ENCODE measurements around the gene SPDYE8.
"Not testable (repeated sequence)": the region's sequence is repeated elsewhere in the genome, so short reads cannot be mapped to it uniquely, and the experiment has no call there.

GRCh38 chr7:72976434-72976833 is 53.1 kb downstream of the SPDYE8 start:
- not testable (repeated sequence) for TF ChIP-seq CTCF (IDR thresholded peaks at IDR 0.05; ENCODE audit: low read length); EZH2 (optimal IDR thresholded peaks at IDR 0.05; ENCODE audit: low read depth, low read length); EZH2phosphoT487 (IDR thresholded peaks at IDR 0.05; ENCODE audit: low read length)
